MM.1S (cell line): ENCODE data around the gene FOXJ3.

ENCODE experiments used
- DNase-seq: peaks from one replicate; pipeline ENCODE4 v3.0.0-alpha.2; 2015
- H2AFZ ChIP-seq: fragments of 300-600 bp; sonication (generic); 2 replicates; pipeline ENCODE4 v1.6.0; 2016; ENCODE audit warnings: antibody characterized with exemption, low read length
- H3F3A ChIP-seq: fragments of 300-600 bp; sonication (generic); 2 replicates; pipeline ENCODE4 v1.6.1; 2016; ENCODE audit warnings: mild to moderate bottlenecking, antibody characterized with exemption, low read length, moderate library complexity, mixed read lengths; ENCODE audit not compliant: insufficient read depth
- H3K27ac ChIP-seq: fragments of 300-600 bp; sonication (generic); 2 replicates; pipeline ENCODE4 v1.5.1; 2016; ENCODE audit warnings: mild to moderate bottlenecking, low read length
- H3K27me3 ChIP-seq: fragments of 300-600 bp; sonication (generic); replicated peaks from 2 replicates; pipeline ENCODE4 v1.6.0; 2016; ENCODE audit warnings: low read length; ENCODE audit not compliant: insufficient read depth
- H3K36me3 ChIP-seq: fragments of 300-600 bp; sonication (generic); replicated peaks from 2 replicates; pipeline ENCODE4 v1.6.1; 2016; ENCODE audit warnings: mild to moderate bottlenecking, low read length, mixed read lengths; ENCODE audit not compliant: insufficient read depth
- H3K4me1 ChIP-seq: fragments of 300-600 bp; sonication (generic); 2 replicates; pipeline ENCODE4 v1.6.1; 2016; ENCODE audit warnings: low read length, mixed read lengths
- H3K4me2 ChIP-seq: fragments of 300-600 bp; sonication (generic); 2 replicates; pipeline ENCODE4 v1.6.0; 2016; ENCODE audit warnings: low read depth, low read length
- H3K4me3 ChIP-seq: fragments of 300-600 bp; sonication (generic); 2 replicates; pipeline ENCODE4 v1.5.1; 2016; ENCODE audit warnings: low read length, mixed read lengths
- H3K79me2 ChIP-seq: fragments of 300-600 bp; sonication (generic); 2 replicates; pipeline ENCODE4 v1.6.1; 2016; ENCODE audit warnings: mixed run types, low read length, mixed read lengths
- H3K9ac ChIP-seq: fragments of 300-600 bp; sonication (generic); 2 replicates; pipeline ENCODE4 v1.6.1; 2016; ENCODE audit warnings: low read length, mixed read lengths
- H3K9me2 ChIP-seq: fragments of 300-600 bp; sonication (generic); replicated peaks from 2 replicates; pipeline ENCODE4 v1.6.1; 2016; ENCODE audit warnings: mild to moderate bottlenecking, low read length, mixed read lengths; ENCODE audit not compliant: insufficient read depth
- H3K9me3 ChIP-seq: fragments of 300-600 bp; sonication (generic); replicated peaks from 2 replicates; pipeline ENCODE4 v1.6.1; 2016; ENCODE audit warnings: mild to moderate bottlenecking, low read length, mixed read lengths; ENCODE audit not compliant: insufficient read depth
- H4K20me1 ChIP-seq: fragments of 300-600 bp; sonication (generic); 2 replicates; pipeline ENCODE4 v1.6.1; 2016; ENCODE audit warnings: mild to moderate bottlenecking, low read length, moderate library complexity, mixed read lengths; ENCODE audit not compliant: insufficient read depth
- CTCF ChIP-seq: fragments of 300-600 bp; sonication (generic); IDR thresholded peaks from 2 replicates; pipeline ENCODE4 v1.5.1; 2016; ENCODE audit warnings: antibody characterized with exemption, low read length, mixed read lengths
- EZH2 ChIP-seq: fragments of 300-600 bp; sonication (generic); optimal IDR thresholded peaks from 2 replicates; pipeline ENCODE3; 2017; ENCODE audit warnings: low read depth, mild to moderate bottlenecking, antibody characterized with exemption, low read length, mixed read lengths
- EZH2phosphoT487 ChIP-seq: fragments of 300-600 bp; sonication (generic); IDR thresholded peaks from 2 replicates; pipeline ENCODE4 v1.6.1; 2018; ENCODE audit warnings: antibody characterized with exemption, low read length

FOXJ3 gene

GRCh38 chr1:42282867-42283583 lies 52.0 kb downstream of the FOXJ3 start:
- H3K4me2 ChIP-seq = no peak overlapping the region
- no peak for DNase-seq

GRCh38 chr1:42282024-42282579 lies 52.9 kb downstream of the FOXJ3 start:
- H3K36me3 ChIP-seq = no peaks in the 10 kb centered on the region
- no peaks in the 10 kb centered on the region for H3K9me2 ChIP-seq
- no peaks in the 10 kb centered on the region for H3K4me1 ChIP-seq
- no peak for DNase-seq
- no peak overlapping the region for H2AFZ ChIP-seq
- H4K20me1 ChIP-seq = peaks cover 3% of the 10 kb centered on the region; the same call in 1 of the 2 replicates
- H3K9ac ChIP-seq = no peak overlapping the region
- no peak overlapping the region for H3K4me2 ChIP-seq
- H3K27ac ChIP-seq = no peak overlapping the region
- H3K4me3 ChIP-seq = no peak overlapping the region
- no peaks in the 10 kb centered on the region for H3K27me3 ChIP-seq
- H3F3A ChIP-seq = no peaks in the 10 kb centered on the region
- TF ChIP-seq EZH2 (no peak), EZH2phosphoT487 (no peak), CTCF (no peak)
- no peaks in the 10 kb centered on the region for H3K9me3 ChIP-seq
- peaks cover 8% of the 10 kb centered on the region for H3K79me2 ChIP-seq

More at GRCh38 chr1:42282867-42283583, 52.0 kb downstream of the FOXJ3 start:
- H3K27me3 ChIP-seq = no peaks in the 10 kb centered on the region
- H3K9ac ChIP-seq = no peak overlapping the region
- no peak for TF ChIP-seq EZH2phosphoT487
- no peak for TF ChIP-seq EZH2
- TF ChIP-seq CTCF = no peak
- H4K20me1 ChIP-seq = peaks cover 3% of the 10 kb centered on the region; the same call in 1 of the 2 replicates
- H3K27ac ChIP-seq = no peak overlapping the region
- no peak overlapping the region for H2AFZ ChIP-seq
- H3F3A ChIP-seq = no peaks in the 10 kb centered on the region
- H3K4me1 ChIP-seq = no peaks in the 10 kb centered on the region
- no peaks in the 10 kb centered on the region for H3K36me3 ChIP-seq
- no peak overlapping the region for H3K4me3 ChIP-seq
- H3K9me3 ChIP-seq = no peaks in the 10 kb centered on the region
- H3K9me2 ChIP-seq = no peaks in the 10 kb centered on the region
- peaks cover 12% of the 10 kb centered on the region for H3K79me2 ChIP-seq

- Histone ChIP-seq H4K20me1 (peaks cover 3% of the 10 kb centered on the region; the same call in 1 of the 2 replicates), H3K9me3 (no peaks in the 10 kb centered on the region), H3K27me3 (no peaks in the 10 kb centered on the region), H2AFZ (no peak overlapping the region), H3K9ac (no peak overlapping the region), H3K79me2 (peaks cover 8% of the 10 kb centered on the region), H3K4me3 (no peak overlapping the region), H3K4me2 (no peak overlapping the region), H3K9me2 (no peaks in the 10 kb centered on the region), H3K4me1 (no peaks in the 10 kb centered on the region), H3K27ac (no peak overlapping the region), H3K36me3 (no peaks in the 10 kb centered on the region; the same call in 1 of the 2 replicates), H3F3A (no peaks in the 10 kb centered on the region)
- no peak for TF ChIP-seq EZH2
- no peak for TF ChIP-seq EZH2phosphoT487
- TF ChIP-seq CTCF = no peak
- DNase-seq = no peak
Observed at GRCh38 chr1:42280821-42281220, 54.2 kb downstream of the FOXJ3 start.
